Measurements from ENCODE around the gene CD300LG.
"Not testable (repeated sequence)": the region's sequence is repeated elsewhere in the genome, so short reads cannot be mapped to it uniquely, and the experiment has no call there.

The CD300LG gene

DNA sequence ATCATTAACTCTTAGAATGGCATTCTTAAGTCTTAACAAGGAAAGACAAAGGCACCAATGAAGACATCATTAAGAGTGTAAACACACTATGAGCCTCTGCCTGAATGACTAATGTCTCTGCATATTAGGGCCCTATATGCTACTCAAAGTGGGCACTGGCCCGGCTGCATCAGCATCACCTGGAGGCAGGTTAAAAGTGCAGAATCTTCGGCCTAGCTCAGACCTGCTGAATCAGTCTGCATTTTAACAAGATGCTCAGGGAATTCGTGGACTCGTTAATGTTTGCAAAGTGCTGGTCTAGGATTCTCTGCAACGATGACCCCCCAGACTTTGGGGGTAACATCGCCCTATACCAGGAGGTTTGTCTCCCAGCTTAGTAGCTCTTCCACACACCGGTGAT, 20.8 kb upstream of the CD300LG start:
- DNase-seq, result no peak

GRCh38 chr17:43827596-43827995, 19.4 kb upstream of the CD300LG start:
- DNase-seq, result no peak

DNA sequence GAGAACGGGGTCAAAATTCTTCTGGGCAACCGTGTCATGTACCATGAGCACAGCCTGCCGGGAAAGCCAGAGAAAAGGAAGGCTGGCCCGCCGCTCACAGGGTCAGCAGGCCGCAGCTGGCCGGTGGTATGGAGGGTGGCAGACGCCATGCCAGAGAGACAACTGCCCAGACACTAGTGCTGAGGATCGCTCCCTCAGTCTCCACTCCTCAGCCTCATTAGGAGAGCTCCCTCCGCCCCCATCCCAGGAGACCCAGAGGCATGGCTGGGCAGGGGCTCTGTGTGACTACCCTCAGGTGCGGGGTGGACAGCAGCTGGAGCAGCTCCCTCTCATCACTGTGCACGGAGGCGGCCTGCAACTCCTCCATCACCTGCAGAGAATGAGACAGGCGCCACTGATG, 17.2 kb upstream of the CD300LG start:
- no peak for DNase-seq

- DNase-seq, result no peak
Observed at GRCh38 chr17:43830510-43831140, 16.4 kb upstream of the CD300LG start.

DNA sequence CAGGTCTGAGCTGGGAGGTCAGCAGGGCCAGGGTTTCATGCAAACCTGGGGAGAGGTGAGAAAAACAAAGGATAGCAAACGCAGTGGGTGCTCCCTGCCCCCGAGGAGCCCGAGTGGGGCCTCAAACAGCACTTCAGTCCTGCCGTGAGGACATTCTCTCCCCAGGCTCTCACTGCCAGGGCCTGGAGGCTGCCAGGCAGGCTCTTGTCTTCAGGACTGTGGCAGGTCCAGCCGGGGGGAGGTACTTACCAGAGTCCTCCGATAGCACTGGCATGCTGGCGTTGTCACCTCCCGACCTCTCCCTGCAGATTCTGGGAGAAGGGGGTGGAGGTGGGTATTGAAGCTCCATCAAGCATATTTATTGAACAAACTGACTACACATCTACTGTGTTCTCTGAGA, 15.3 kb upstream of the CD300LG start:
- DNase-seq, result no peak

GRCh38 chr17:43832168-43832975, 14.6 kb upstream of the CD300LG start:
- DNase-seq, result no peak

DNA sequence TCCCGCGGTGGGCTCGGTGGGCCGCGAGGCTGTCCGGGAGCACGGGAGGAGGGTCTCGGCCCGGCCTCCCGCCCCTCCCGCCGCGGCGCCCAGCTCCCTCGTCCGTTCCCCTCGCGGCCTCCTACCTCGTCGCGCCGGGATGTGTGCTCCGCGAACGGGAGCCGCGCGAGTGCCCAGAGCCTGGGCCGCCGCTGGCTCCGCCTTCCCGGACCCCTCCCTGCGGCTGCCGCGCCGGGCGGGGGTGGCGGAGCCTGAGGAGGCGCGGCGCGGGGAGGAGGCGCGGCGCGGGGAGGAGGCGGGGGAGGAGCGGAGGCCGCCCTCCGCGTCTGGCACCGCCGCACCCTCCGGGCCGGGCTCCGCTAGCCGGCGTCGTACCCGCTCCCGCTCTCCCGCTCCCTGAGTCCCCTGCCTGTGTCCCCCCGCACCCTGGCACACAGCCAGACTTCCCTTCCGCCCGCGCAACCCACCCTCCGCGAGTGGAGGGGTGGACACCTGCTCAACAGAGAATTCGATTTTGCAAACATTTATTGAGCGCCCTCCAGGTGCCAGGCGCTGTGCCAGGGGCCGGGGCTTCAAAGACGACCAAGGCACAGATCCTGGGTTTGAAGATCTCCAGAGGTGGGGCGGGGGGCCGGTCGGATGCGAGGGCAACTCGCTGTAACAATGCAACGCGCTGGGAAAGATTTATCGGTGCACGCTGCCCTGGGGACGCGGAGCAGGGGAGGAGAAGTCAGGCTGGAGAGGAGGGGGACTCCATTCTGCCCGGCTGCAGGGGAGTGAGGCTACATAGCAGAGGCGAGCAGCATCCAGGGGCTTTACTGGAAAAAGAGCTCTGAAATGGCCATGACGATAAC, 13.8 kb upstream of the CD300LG start, which contains the start of gene MPP3:
MPP3 (minus strand) TSS at position 171 of the 854 bp plus-strand sequence. CDS start 1,240 bp downstream, outside the sequence.
- peak; percentile 31 for DNase-seq

DNA sequence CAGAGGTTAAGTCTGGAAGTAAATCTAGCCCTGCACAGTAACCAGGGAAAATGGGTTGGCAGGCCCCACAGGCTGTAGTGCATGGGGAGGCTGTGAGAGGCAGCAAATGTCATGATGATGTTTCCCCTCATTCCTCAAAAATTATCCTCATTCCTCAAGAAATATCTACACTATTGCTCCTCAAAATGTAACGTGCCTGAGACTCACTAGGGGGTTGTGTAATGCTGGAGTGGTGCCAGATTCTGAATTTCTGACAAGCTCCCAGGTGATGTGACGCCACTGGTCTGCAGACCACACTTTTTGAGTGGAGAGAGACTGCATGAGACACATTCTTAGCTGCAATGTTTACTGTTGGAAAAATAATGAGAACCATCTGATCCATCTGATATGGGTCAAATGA, 12.9 kb upstream of the CD300LG start:
- DNase-seq, result no peak

GRCh38 chr17:43839670-43840108, 7.3 kb upstream of the CD300LG start:
- no peak for DNase-seq

DNA sequence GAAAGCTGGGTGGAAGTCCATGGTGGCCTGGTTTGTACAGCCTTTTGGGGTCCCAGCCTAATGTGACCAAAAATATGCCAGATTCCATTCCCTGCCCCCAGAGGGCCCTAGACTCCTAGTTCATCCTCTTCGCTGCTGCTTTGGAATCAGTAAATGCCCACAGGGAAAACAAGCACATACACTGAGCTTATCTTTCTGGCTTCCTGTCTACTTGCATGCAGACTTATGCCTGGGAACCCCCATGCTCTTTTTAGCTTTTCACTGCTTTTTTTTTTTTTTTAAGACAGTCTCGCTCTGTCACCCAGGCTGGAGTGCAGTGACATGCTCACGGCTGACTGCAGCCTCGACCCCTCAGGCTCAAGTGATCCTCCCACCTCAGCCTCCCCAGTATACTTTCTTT, 6.2 kb upstream of the CD300LG start:
- no peak for DNase-seq

GRCh38 chr17:43841282-43841681, 5.7 kb upstream of the CD300LG start:
- DNase-seq, result no peak

- not testable (repeated sequence) for DNase-seq
Observed at GRCh38 chr17:43842091-43842974, 4.6 kb upstream of the CD300LG start.

GRCh38 chr17:43842975-43843325, 4.0 kb upstream of the CD300LG start:
- no peak for DNase-seq

DNA sequence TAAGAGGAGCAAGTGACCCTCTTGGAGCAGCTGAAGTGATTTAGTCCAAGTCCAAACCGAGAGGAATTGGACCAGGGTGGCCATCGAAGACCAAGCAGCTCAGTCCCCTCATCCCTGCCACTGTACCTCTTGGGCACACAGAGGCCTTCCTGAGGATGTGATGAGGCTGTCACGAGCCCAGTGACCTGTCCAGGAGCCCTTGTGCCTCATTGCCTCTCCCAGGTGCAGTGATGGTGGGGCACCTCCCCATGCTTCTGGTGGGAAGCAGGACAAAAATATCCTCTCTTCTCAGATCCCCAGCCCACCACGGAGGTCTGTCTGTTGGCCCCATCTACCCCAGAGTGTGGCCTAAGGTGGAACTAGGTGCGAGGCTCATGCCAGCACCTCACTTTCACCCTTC, 2.7 kb upstream of the CD300LG start:
- DNase-seq, result no peak

DNA sequence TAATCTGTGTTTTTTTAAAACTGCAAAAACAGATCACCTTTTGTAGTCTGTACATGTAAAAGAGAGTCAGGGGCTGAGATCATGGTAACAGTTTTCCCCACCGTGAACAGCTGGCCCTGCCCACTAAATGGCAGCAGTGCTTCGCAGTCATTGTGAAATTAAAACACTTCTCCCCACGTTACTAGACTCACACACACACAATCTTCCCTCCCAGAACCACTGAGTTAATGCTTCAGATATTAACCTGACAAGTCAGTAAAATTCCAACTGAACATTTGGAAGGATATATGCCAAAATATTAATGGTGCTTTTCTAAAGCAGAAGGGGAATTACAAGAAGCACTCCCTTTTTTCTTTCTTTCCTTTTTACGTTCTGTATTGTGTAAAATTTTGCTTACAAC, 1.2 kb upstream of the CD300LG start:
- DNase-seq, result no peak

- no peak for DNase-seq
Observed at GRCh38 chr17:43846221-43846712, 709 bp upstream of the CD300LG start.

- DNase-seq, result no peak
Observed at GRCh38 chr17:43848601-43849000, 1.6 kb downstream of the CD300LG start.

DNA sequence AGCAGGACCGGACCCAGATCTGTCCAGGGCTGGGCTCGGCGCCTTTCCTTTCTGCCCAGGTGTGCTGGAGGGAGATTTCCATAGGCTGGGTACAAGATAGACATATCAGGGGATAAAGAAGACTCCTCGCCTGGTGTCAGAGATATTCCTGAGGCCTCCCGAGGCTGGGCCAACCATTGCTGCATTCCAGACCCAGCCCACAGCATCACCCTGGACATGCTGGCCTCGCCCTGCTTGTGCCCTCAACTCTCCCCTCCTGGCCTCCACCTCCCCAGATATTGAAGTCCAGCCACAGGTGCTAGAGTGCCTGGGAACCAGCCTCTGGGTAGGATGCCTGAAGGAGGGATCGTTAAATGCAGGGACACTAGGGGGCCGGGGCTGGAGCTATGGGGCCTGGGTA, 2.1 kb downstream of the CD300LG start:
- DNase-seq, result no peak

DNA sequence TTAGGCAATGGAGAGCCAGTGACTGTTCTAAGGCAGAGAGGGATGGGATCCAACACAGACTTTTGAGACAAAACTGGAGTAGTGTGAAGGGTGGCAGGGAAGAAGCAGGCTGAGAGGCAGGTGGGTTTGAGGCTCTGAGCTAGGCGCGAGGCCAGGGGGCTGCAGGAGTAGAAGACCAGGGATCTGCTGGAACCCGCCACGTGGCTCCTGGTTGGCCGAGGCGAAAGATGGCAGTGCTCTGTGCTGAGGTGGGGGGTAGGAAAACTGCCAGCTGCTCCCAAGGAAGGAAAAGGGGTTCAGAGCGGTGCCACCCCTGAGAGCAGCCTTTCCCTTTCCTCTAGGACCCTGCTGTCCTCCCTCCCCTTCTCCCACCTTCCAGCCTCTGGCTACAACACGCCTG, 5.6 kb downstream of the CD300LG start:
- no peak for DNase-seq

DNA sequence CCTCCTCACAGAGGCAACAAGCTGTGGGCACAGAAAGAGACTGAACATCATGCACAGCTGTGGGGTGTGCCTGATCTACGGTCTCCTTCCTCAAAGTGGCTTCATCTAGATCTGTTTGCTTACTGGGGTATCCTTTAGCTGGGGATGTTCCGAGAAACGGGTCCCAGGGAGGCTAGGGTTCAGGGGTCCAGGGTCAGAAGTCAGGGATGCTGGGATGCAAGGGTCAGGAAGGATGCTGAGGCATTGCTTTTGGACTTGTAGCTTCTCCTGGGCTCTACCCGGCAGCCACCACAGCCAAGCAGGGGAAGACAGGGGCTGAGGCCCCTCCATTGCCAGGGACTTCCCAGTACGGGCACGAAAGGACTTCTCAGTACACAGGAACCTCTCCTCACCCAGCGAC, 6.6 kb downstream of the CD300LG start:
- DNase-seq, result no peak

GRCh38 chr17:43854498-43854897, 7.5 kb downstream of the CD300LG start:
- no peak for DNase-seq

DNA sequence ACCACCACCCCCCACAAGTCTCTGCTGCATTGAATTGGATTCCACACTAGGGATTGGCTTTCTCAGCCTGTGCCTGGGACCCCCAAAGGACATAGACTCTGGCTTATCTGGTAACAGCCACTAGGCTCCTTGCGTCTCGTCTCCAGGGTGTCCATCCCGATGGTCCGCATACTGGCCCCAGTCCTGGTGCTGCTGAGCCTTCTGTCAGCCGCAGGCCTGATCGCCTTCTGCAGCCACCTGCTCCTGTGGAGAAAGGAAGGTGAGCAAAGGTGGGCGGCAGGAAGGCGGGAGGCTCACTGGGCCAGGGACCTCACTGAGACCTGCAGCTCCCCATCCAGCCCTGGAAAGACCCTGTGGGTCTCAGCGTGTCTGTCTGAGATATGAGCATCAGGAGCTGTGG, 8.1 kb downstream of the CD300LG start:
- no peak for DNase-seq

Data from NCI-H1048 (cell line).